ENCODE results near the gene LYST.

Gene LYST

GRCh38 chr1:235669277-235669676 lies 197.4 kb downstream of the LYST start:
- TF ChIP-seq POLR2AphosphoS5 (IDR thresholded peaks at IDR 0.05; ENCODE audit: low read depth, low read length) (no peak), TAF1 (IDR thresholded peaks at IDR 0.05; ENCODE audit: borderline replicate concordance, insufficient read depth, low read length) (no peak), FOXP2 (optimal IDR thresholded peaks at IDR 0.05; ENCODE audit: borderline replicate concordance, extremely low read depth, extremely low read length, insufficient read depth) (no peak), SIN3A (IDR thresholded peaks at IDR 0.05; ENCODE audit: borderline replicate concordance, insufficient read depth, low read length) (no peak), REST (IDR thresholded peaks at IDR 0.05; ENCODE audit: insufficient read depth in 1 of 2, low read depth in 2 of 2, low read length in 2 of 2) (no peak)

- no peak for TF ChIP-seq SIN3A (IDR thresholded peaks at IDR 0.05; ENCODE audit: borderline replicate concordance, insufficient read depth, low read length)
- no peak for TF ChIP-seq FOXP2 (optimal IDR thresholded peaks at IDR 0.05; ENCODE audit: borderline replicate concordance, extremely low read depth, extremely low read length, insufficient read depth)
- no peak for TF ChIP-seq TAF1 (IDR thresholded peaks at IDR 0.05; ENCODE audit: borderline replicate concordance, insufficient read depth, low read length)
- TF ChIP-seq POLR2AphosphoS5 (IDR thresholded peaks at IDR 0.05; ENCODE audit: low read depth, low read length) = no peak
- TF ChIP-seq REST (IDR thresholded peaks at IDR 0.05; ENCODE audit: insufficient read depth in 1 of 2, low read depth in 2 of 2, low read length in 2 of 2) = no peak
These were observed 203.1 kb downstream of the LYST start for GRCh38 chr1:235663628-235664027.

GRCh38 chr1:235661568-235661967 lies 205.1 kb downstream of the LYST start:
- no peak for TF ChIP-seq REST (IDR thresholded peaks at IDR 0.05; ENCODE audit: insufficient read depth in 1 of 2, low read depth in 2 of 2, low read length in 2 of 2)
- TF ChIP-seq SIN3A (IDR thresholded peaks at IDR 0.05; ENCODE audit: borderline replicate concordance, insufficient read depth, low read length) = no peak
- no peak for TF ChIP-seq FOXP2 (optimal IDR thresholded peaks at IDR 0.05; ENCODE audit: borderline replicate concordance, extremely low read depth, extremely low read length, insufficient read depth)
- TF ChIP-seq TAF1 (IDR thresholded peaks at IDR 0.05; ENCODE audit: borderline replicate concordance, insufficient read depth, low read length) = no peak
- no peak for TF ChIP-seq POLR2AphosphoS5 (IDR thresholded peaks at IDR 0.05; ENCODE audit: low read depth, low read length)

GRCh38 chr1:235659186-235659771 lies 207.4 kb downstream of the LYST start:
- TF ChIP-seq REST (IDR thresholded peaks at IDR 0.05; ENCODE audit: insufficient read depth in 1 of 2, low read depth in 2 of 2, low read length in 2 of 2) (no peak), FOXP2 (optimal IDR thresholded peaks at IDR 0.05; ENCODE audit: borderline replicate concordance, extremely low read depth, extremely low read length, insufficient read depth) (no peak), POLR2AphosphoS5 (IDR thresholded peaks at IDR 0.05; ENCODE audit: low read depth, low read length) (no peak), TAF1 (IDR thresholded peaks at IDR 0.05; ENCODE audit: borderline replicate concordance, insufficient read depth, low read length) (no peak), SIN3A (IDR thresholded peaks at IDR 0.05; ENCODE audit: borderline replicate concordance, insufficient read depth, low read length) (no peak)

Data from PFSK-1 (cell line).